Activated T-cell treated with anti-CD3 and anti-CD28 coated beads, Interleukin-2, amount 50 U/mL, for 48 hours (primary cell): ENCODE data around the gene GPATCH11.

Source experiments
- DNase-seq, 2 experiments: peaks; one replicate each; pipeline ENCODE4 v3.0.0-alpha.2; 2020

Gene GPATCH11

DNA sequence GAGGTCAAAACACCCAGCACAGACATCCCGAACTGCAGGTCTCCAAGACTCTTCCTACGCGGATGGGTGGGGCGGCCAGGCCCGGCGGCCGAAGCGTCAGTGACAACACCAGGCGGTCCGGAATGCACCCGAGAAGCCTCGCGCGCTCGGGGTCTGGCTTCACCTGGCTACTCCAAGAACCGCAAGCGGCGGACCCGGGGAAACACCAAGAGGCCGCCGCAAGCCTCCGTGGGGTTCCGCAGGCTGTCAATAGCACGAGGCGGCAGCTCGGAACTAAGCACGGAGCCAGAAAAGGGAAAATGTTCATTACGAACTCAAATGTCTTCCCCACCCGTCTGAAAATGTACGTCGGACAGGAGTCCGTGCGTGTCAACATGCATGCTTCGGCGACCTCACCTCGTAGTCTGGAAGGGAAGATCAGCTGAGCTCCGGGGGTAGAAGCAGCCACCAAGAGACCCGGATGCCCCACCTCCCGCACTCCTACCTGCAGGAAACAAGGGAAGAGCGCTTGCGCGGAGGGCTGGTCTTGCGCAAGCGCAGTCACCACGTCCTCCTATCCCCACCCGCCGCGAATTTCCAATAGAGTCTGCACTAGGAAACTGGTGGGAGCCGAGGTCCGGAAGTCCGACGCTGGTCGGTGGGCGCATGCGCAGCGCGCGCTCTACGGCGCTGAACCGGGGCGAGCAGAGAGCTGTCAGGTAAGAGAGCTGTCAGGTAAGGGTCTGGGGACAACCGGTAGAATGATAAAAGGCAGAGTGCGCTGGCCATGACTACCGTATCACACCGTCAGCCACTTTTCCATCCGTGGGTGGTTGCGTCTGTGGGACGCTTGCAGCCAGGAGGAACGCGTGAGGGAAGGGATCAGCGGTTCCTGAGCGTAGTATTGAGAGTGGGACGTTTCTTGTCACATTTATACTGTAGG, at the start of gene GPATCH11, which contains the start of gene HEATR5B:
GPATCH11 (plus strand) TSS at position 646 of the 922 bp plus-strand sequence. CDS start 3,864 bp downstream, outside the sequence.
HEATR5B (minus strand) TSS at position 500 of the 922 bp plus-strand sequence. CDS start 958 bp downstream, outside the sequence.
- peak; percentile 93 to 95 for DNase-seq

- no peak for DNase-seq
These were observed 46.5 kb upstream of the GPATCH11 start for GRCh38 chr2:37037771-37038170.

GRCh38 chr2:37039580-37039979, 44.7 kb upstream of the GPATCH11 start:
- DNase-seq, result no peak

DNA sequence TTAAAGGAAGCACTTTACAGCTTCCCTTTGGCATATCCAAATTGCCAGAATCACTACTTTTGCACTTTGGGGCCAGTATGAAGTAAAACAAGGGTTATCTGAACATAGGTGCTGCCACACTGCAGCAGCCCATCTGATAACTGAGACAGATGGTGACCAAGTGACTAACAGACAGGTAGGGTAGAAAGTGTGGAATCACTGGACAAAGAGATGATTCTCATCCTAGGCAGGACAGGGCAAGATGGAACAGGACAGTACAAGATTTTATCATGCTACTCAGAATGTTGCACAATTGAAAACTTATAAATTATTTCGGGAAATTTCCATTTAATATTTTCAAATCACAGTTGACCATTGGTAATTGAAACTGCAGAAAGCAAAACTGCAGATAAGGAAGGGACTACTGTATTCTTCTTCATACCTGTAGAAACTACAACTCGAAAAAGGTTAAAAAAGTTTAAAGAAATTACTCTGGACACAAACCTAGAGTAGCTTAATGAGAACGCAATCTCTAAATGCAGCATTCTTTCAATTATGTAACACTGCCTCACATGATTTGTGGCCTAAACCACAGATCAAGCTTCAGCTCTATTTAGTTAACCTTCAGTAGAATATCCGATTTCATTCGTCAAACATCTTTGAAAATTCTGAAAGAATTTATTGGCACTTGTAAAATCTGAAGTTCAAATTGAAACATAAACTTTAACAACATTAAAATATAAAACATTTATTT, 31.6 kb upstream of the GPATCH11 start:
- no peak for DNase-seq

DNA sequence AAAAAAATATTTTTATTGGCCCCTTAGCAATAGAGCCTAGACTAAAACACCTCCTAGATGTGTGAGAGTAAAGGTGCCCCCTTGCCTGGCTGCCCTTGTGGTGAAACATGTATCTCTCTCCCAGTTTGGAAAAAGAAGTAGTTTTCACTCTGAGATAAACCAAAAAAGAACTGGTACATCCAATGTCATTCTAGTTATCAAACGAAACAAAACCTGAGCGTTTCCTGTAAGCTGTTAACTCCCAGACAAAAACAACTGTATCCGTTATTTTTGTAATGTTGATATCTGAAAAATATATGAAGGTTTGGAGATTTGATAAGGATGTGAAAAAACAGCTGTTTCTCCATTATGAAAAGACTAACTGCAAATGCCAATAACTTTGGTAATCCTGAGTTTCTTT, 24.5 kb upstream of the GPATCH11 start:
- DNase-seq, result no peak

GRCh38 chr2:37060446-37060845, 23.9 kb upstream of the GPATCH11 start:
- no peak for DNase-seq

DNA sequence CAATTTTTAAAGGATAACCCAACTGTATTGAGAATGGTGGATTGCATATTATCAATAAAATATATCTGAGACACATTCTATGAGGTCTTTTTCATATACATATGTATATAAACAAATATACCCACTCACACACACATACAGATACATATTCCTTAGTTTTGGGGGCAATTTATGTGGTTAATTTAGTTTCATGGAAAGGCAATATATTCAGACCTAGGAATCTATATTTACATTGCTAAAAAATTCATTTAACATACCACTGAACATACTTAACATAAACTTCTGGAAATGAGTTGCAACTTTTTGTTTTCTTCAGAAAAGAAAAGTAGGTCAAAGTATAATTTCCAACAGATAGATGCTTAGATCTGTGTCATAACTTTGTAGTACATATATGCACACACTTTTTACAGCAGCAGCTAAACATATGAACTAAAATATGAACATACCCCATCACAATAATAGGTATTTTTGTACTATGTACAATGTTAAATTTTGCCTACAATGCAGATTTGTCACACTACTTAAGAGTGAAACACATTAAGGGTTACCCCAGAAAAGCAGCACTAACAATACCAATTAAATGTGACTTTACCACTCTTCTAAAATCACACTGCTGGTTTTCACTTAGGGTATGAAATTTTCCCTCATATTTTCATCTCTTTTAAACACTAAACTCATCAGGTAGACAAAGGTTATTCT, 23.2 kb upstream of the GPATCH11 start:
- DNase-seq, result no peak

GRCh38 chr2:37061776-37062175, 22.5 kb upstream of the GPATCH11 start:
- DNase-seq, result no peak

GRCh38 chr2:37068686-37069085, 15.6 kb upstream of the GPATCH11 start:
- no peak for DNase-seq

DNA sequence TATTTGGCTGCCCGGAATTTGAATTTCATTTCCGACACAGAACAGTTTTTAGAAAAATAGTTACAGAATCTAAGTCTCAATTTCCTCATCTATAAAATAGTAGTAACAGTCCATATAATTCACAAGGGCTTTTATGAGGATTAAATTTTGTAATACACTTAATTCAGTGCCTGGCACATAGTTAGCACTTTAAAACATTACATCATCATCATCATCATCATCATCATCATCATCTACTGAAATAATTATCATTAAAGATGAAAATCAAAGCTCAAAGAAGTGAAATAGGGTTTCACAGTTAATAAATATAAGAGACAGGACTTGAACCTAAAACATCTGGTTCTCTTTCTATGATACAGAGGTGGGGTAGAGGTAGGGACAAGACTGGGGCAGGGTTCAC, 13.4 kb upstream of the GPATCH11 start:
- DNase-seq, result no peak

GRCh38 chr2:37080266-37080665, 4.1 kb upstream of the GPATCH11 start:
- no peak for DNase-seq

- no peak for DNase-seq
These were observed 3.6 kb upstream of the GPATCH11 start for GRCh38 chr2:37080689-37081088.

DNA sequence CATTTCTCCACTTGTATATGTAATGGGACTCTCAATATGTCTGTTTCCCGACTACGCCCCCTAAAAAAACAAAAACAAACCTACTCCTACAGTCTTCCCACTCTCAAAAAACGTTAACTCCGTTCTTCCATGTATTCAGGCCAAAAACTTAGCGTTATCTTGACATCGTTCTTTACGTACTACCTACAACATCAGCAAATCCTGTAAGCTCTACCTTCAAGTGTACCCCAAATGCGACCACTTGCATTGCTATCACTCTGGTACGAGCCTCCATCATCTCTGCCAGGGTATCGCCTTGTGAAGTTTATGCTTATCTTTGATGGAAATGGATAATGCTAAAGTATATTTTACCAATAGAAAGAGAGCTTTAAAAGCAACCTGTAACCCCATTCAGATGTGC, 479 bp downstream of the GPATCH11 start:
- no peak for DNase-seq

DNA sequence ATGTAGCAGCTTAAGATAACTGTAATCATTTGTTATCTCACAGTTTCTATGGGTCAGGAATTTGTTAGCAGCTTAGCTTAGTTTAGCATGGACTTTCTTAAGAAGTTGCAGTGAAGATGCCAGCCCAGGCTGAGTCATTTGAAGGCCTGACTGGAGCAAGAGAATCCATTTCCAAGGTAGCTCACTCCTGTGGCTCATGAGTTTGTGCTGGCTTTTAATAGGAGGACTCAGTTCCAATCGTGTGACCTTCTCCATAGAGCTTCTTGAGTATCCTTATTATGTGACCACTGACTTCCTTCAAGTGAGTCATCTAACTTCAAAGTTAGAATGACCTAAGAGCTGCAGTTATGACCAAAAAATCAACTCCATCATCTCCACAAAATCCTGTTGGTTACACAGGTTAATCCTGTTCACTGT, 1.4 kb downstream of the GPATCH11 start:
- DNase-seq, result no peak

GRCh38 chr2:37090019-37090477, 5.7 kb downstream of the GPATCH11 start:
- no peak for DNase-seq

DNA sequence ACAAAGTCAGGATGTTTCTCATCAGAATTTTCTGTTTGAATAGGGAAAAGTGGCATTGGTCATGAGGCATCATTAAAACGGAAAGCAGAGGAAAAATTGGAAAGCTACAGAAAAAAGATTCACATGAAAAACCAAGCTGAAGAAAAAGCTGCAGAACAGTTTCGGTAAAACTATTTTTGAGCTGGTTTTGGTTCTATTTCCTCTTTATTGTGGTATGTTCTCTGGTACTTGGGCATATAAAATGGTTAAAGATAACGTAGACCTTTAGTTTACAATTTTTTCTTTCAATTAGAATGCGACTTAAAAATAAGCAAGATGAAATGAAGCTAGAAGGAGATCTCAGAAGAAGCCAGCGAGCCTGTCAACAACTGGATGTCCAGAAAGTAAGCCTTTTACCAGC, 7.6 kb downstream of the GPATCH11 start:
- DNase-seq, result no peak

- no peak for DNase-seq
These were observed 12.2 kb downstream of the GPATCH11 start for GRCh38 chr2:37096568-37096967.

GRCh38 chr2:37098416-37099118, 14.2 kb downstream of the GPATCH11 start:
- no peak for DNase-seq

DNA sequence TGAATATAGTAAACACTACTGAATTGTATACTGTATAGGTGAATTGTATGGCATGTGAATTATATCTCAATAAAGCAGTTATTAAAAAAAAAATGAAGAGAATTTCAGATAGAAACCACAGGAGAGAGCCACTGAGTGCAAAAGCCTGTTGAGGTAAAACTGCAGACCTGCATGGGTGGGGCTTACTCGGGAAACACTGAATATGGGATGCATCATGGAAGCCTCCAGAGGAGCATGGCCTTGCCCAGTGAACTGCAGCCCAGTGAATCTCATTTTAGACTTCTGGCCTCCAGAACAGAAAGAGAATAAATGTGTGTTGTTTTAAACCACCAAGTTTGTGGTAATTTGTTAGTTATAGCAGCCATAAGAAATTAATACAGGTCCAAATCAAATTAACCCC, 15.7 kb downstream of the GPATCH11 start:
- DNase-seq, result no peak

- DNase-seq, result no peak
These were observed 18.3 kb downstream of the GPATCH11 start for GRCh38 chr2:37102588-37102987.

- no peak for DNase-seq
These were observed 19.9 kb downstream of the GPATCH11 start for GRCh38 chr2:37104178-37104577.

DNA sequence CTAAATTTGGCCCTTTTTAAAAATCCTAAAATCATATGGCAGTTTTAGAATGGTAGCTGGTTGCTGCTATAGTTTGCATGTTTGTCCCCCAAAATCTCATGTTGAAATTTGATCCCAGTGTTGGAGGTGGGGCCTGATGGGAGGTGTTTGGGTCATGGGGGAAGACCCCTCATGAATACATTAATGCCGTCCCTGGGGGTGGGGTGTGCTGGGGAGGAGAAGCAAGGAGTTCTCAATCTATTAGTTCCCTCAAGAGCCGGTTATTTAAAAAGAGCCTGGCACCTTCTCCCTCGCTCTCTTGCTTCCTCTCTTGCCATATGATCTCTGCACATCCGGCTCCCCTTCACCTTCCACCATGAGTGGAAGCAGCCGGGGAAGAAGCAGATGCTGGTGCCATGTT, 20.8 kb downstream of the GPATCH11 start:
- DNase-seq, result no peak
